GM18499 (cell line): ENCODE measurements around the gene SGCB.
"Not testable (repeated sequence)": the region's sequence is repeated elsewhere in the genome, so short reads cannot be mapped to it uniquely, and the experiment has no call there.

Experiments used
- ATAC-seq: cut with Tn5 transposase; IDR thresholded peaks from one replicate; pipeline ENCODE4 v1.9.1; 2021; ENCODE audit warnings: moderate number of reproducible peaks; ENCODE audit not compliant: insufficient read depth, unreplicated experiment

The SGCB gene, protein sequence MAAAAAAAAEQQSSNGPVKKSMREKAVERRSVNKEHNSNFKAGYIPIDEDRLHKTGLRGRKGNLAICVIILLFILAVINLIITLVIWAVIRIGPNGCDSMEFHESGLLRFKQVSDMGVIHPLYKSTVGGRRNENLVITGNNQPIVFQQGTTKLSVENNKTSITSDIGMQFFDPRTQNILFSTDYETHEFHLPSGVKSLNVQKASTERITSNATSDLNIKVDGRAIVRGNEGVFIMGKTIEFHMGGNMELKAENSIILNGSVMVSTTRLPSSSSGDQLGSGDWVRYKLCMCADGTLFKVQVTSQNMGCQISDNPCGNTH

DNA sequence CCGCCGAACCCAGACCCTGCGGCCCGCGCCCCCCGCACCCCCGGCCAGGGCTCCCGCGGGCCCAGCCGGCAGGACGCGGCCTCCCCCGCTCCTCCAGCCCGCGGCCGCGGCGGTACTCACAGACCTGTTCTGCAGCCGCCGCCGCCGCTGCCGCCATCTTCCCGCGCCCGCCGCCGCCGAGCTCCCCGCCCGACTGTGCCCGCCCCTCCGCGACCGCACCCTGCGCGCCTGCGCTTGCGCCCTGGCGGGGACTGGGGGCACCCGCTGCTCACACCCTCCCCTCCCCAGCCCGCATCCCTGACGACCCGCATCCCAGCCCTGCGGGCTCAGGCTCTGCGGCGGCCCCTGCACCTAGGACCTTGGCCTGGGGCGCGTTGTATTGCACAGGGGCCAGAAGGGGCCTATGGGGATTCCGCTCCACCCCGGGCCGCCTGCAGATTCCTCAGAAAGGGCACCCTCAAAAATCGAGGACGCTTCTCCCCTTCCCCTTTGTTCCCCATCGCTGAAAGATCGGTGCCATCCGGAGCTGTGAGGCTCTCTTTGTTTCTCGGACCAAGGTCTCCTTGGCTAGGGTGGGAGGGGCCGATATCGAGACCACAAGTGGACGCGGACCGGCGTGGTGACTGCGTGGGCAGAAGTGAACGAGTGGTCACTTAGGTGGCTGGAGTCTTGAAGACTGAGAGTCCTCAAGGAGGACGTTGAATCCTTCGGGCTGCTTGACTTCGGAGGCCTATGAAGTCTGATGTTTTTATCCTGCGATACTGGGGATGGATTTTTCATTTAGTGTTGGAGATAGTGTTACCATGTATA, at the start of gene SGCB:
SGCB (minus strand) TSS at position 197 of the 810 bp plus-strand sequence; CDS start at position 157, 40 bp downstream.
- ATAC-seq: peak; percentile 45

DNA sequence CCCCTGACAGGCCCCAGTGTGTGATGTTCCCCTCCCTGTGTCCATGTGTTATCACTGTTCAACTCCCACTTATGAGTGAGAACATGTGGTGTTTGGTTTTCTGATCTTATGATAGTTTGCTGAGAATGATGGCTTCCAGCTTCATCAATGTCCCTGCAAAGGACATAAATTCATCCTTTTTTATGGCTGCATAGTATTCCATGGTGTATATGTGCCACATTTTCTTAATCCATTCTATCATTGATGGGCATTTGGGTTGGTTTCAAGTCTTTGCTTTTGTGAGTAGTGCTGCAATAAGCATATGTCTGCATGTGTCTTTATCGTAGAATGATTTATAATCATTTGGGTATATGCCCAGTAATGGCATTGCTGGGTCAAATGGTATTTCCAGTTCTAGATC, 48.3 kb upstream of the SGCB start:
- not testable (repeated sequence) for ATAC-seq

DNA sequence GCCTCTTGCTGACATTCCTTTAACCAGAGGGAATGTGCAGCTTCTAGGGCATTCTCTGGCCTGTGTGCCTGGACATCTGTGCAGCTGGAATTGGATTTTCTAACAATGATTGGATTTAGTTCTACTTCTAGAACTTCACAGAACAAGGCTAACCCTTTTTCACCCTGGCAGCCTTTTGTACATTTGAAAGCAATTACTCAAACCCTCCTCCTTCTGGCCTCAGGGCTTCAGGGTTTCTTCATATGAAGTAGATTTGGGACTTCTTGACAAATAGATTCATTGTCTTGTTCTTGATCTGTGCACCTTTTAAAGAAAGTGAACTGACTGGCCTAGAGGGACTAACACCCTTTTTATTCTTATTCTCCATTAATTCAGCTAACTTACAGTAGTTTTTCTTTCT, 43.1 kb upstream of the SGCB start:
- ATAC-seq: no peak

DNA sequence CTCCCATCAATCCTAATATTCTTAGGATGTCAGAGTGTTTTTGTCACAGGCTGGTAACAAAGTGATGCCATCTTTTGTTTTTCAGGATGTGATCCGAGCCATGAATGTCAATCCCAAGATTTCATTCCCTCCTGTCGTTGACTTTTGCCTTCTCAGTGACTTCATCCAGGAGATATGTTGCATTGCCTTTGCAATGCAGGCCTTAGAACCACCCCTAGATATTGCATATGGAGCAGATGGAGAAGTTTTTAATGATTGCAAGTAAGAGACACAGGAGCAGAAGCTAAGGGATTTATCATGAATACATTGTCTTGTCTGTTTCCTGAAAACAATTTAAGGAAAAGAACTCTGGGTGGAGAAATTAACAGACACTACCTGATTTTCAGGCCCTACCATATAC, 41.6 kb upstream of the SGCB start:
- no peak for ATAC-seq

DNA sequence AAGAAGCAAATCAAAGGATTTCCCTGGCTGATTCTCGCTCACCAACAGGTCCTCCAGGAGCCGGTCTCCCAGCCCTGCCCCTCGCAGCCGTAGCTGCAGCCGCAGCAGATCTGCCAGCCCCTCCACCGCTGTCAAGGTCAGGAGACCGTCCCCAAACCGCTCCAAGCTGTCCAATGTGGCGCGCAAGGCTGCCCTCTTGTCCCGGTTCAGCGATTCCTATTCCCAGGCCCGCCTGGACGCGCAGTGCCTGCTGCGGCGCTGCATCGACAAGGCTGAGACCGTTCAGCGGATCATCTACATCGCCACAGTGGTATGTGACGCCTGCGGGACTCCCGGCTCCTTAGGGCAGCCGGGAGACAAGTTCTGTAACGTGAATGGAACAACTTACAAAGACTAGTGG, 38.6 kb upstream of the SGCB start:
- ATAC-seq: no peak

DNA sequence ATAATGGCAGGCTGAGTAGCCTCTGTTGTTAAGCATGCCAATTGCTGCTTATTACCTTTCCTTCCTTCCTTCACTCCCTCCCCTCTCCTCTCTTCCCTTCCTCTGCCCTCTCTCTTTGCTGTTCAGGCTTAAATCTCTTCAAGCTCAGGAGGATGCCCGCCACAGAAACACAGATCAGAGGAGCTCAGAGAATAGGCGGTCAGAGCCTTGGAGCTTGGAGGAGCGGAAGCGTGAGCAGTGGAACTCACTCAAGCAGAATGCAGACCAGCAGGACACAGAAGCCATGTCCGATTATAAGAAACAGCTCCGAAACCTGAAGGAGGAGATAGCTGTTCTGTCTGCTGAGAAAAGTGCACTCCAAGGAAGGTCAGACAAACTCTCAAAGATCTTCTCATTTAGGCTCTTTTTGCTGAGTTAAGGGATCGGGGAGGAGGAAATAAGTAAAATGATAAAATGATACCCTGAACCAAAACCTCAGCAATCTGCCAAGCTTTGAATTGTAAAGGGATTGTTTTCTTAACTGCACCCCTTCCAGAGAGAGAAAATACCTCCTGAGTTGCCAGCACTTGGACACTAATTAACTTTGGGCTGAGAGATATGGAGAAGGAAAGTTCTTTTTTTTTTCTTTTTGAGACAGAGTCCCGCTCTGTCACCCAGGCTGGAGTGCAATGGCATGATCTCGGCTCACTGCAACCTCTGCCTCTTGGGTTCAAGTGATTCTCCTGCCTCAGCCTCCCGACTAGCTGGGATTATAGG, 33.9 kb upstream of the SGCB start:
- ATAC-seq: no peak

DNA sequence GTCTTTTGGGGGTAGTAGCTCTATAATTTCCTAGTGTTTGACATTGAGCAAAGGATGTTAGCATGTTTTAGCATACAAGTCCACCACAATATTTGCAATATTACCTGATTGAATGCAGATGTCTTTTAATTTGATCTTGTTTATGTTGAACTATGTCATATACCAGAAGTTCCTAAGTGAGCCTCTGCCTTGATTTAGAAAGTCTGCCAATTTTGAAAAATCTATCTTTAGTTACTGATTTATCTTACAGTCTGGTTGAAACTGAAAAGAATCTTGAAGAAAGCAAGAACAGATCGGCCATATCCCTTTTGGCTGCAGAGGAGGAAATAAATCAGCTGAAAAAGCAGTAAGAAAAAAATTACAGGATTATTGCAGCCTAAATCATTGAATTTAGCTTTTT, 31.5 kb upstream of the SGCB start:
- no peak for ATAC-seq

DNA sequence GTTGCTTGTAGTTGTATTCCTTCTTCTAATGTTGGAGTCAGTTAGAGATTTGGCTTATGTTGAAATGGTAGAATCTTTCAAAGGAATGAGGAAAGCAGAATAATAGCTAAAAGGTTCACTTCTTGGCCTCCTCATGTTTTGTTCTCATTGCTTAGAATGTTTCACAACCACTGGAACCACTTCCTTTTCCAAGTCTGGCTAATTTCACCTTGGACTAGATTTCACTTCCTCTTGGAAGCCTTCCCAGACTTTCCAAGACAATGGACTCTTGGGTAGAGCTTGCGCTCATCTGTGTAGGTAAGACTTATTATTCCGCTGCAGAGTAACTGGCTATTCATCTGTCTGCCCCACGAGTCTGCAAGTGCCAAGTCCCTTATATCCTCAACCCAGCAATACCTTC, 21.3 kb upstream of the SGCB start:
- no peak for ATAC-seq

DNA sequence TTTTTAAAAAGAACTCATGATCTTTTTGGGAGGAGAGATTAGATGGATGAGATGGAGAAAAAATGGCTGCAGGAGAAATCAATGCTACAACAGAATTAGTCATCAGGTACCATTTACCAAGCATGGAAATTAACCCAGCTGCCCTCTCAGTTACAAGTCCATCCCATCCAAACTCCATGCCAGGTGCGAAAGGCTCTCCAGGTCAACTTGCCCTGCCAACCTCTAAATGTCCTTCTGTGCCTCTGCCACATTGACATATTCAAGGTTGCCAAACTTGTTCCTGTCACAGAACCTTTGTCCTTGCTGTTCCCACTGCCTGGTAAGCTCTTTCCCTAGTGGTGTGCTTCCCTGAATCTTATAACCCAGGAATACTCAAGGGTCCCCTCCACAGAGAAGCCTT, 20.2 kb upstream of the SGCB start:
- no peak for ATAC-seq

DNA sequence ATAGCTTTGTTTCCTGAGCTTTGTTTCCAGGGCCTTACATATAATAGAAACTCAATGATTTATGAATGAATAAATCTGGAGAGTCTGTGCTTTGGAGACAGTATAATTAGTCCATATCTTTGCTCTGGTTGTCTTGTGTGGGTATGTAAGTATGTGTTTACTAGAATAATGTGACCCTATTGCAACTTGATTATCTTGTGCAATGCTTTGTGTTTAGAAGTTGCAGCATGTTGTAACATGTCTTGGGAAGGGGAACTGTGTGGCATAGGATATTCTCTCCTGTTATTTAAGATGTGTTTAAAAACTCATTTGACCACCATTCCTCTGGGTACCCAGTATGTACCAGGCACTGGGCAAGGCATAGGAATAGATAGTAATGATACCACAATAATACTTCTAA, 19.1 kb upstream of the SGCB start:
- ATAC-seq: no peak

DNA sequence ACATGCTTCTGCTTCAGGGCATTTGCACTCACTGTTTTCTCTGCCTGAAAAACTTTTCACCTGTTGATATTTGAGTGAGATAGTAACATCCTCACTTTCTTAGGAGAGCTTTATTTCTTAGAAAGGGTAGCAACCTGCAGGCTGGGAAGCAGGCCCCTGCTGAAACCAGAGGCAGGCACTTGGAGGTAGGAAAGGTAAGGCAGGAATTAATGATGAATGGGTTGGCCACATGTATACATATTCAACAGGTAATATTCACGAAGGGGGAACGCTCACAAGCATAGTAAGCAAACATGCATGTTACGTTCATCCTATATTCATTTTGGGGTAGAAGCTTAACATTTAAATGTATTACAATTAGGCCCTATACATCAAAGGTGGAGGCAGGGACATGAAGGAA, 16.2 kb upstream of the SGCB start:
- ATAC-seq: no peak

DNA sequence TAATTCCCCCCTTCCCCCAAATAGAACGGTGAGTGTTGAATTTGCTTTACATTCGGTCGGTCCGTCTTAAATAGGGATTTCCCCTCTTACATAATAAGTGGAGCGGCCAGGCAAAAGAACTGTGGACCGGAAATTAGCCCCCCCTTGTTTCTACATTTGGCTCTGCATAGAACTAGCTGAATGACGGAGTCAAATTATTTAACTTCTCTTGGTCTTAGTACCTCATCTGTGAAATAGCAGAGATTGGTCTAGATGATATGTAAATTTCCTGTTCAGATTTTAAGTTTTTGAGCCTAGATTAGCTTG, 14.3 kb upstream of the SGCB start:
- peak; percentile 56 for ATAC-seq

DNA sequence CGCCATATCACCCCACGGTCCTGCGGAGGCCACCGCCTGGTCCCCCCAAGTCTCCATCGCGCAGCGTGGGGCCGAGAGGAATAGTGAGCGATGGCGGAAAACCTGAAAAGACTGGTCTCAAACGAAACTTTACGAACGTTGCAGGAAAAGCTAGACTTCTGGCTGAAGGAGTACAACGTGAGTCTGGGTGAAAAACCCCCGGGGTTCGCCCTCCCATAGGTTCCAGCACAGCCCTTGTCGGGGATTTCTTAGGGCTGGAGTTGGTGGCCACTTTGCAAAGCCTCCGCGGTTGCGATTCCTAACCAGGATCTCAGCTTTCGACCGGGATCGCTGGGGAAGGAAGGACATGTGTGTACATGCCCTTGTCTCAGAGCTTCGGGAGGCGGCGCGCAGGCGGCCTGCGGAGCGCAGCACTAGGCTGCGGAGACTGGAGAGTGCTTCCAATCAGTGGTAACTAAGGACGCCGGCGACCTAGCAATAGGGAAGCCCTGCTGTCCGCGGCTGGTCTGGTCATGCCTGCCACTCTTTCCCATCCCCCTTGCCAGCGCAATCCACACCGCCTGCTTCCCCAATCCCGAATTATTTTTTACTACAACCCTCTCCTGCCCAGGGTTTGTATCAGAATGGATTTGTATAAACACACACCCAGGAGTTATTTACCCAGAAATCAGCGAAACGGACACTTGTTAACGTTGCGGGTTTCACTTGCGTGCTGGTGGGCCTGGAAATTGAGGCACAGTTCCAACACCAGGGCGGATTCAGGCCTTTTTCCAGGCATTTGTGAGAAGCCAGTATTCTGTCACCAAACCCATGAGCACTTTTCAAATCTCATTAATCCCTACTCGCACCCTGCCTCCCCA, 13.7 kb upstream of the SGCB start:
- ATAC-seq: no peak

DNA sequence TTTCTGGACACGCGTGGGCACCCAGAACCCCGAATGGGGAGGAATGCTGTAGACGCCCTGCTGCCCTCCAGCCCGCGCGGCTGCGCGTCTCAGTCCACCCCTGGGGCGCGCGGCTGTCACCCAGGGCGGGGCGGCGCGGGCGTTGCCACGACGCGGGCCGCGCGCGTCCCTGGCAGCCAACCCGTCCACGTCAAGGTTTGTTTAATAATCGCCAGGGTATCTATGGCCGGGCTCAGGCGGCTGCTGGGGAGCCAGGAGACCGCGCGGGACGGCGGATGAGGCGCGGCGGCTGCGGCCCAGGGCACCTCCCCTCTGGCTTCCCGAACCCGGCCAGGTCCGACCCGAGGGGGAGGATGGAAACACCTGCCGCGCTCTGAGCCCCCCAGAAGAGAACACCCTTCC, 13.1 kb upstream of the SGCB start, which contains the start of gene SPATA18:
SPATA18 (plus strand) TSS at position 92 of the 402 bp plus-strand sequence. CDS start 401 bp downstream, outside the sequence.
- ATAC-seq: no peak

DNA sequence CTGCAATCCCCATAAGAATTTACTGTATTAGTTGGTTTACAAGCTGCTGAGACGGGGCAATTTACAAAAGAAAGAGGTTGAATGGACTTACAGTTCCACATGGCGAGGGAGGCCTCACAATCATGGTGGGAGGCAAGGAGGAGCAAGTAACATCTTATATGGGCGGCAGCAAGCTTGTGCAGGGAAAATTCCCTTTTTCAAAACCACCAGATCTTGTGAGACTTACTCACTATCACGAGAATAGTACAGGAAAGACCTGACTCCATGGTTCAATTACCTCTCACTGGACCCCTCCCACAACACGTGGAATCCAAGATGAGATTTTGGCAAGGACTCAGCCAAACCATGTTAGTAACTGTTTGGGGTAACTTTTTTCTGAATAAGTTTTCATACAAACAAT, 11.2 kb upstream of the SGCB start:
- no peak for ATAC-seq

DNA sequence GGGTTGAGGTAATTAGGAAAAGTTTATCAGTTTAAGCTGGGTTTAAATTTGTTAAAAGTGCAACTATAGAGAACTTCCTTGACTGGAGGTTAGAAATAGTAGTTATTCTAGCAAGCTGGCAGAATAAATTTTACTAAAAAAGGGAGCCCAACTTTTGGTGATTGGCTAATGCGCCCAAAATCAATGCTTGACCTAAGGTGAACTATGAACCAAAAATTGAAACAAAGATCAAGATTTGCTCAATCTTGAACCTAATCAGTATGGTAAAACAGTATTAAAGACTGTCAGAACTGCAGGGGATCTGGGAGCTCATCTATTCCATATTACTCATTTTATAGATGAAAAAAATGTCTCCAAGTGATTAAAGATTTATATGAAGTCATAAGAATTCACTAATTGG, 6.9 kb upstream of the SGCB start:
- no peak for ATAC-seq

DNA sequence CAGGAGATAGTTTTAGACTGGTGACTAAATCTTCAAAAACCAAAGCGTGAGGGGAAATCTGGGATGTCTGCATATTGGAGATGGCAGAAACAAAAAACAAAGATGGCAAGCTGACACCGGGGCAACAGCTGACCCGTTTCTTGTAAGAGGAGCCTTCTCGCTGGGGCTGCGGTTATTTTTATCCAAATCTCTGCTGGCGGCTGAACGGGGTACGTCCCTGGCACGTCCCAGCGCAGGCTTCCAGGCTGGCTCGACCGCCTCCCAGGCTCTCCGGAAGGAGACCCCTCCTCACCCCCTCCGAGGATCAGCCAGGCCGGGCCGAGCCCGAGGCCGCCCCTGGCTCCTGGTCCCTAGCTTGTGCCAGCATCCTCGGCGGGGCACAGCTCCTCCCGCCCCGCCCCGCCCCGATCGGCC, 403 bp downstream of the SGCB start:
- peak; percentile 30 for ATAC-seq

DNA sequence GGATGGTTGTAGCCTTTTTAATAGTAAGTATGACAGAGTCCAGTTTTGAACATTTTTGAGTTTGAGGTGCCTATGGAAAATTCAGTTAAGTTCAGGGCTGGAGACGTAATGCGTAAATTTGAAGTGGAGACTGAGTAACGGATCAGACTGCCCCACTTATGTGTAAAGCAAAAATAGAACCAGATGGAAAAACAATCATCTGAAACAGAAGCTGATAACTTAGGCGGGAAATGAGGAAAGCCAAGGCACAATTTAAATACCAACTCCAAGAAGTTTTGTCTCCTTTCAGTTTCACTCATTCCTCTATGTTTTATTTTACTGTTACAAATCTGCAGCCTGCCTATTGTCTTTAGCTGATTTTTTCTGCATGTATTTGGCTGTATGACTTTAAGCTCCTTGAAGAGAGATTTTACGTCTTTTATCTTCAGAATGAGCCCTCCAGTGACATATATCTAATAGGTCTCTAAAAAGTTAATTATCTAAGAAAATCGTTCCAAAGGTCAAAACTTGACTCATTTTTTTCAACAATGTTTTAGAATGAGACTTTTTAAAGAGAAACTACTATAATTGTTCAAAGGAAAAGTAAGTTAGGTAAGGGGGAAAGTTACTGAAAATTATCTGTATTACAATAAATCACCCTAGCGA, 1.1 kb downstream of the SGCB start:
- ATAC-seq: no peak

DNA sequence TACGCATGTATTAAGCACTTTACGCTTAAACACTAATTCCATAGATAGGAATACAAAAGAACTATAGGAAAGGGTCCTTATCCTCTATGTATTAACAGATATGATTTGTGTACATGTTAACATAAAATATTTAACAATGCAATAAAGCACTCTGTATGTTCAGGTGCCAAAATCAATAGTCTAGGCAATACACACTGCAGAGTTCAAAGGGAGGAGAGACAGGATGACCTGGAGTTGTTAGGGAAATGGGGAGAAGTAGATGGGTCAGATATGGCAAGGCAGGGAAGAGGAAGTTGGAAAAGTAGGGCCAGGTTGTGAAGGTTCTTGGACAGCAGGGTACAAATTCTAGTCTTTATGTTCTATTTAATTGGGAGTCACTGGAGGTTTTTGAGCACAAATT, 2.9 kb downstream of the SGCB start:
- no peak for ATAC-seq

DNA sequence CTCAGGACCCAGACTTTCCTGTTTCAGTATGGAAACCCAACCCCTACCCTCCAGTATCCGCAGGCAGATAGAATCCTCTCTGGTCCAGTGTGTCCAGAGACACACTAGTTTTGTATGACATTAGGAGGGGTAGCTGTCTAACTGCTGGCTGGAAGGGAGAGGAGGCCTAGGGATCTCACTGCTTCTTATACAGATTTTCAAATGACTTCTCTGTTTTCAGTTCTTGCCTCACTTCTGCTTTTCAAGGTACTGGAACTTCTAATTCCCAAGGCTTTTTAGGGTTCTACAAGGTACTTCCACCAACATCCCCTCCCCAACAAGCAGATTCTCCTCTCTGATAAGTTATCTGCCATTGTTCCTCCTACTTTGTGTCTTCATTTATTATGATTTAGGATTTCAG, 6.1 kb downstream of the SGCB start:
- no peak for ATAC-seq
